Activated gamma-delta T cell treated with anti-CD3 and anti-CD28 coated beads, Interleukin-2, amount 50 U/mL, for 16 hours (primary cell): Measurements from ENCODE around the gene FXYD4.
"Not testable (repeated sequence)": the region's sequence is repeated elsewhere in the genome, so short reads cannot be mapped to it uniquely, and the experiment has no call there.

ENCODE experiments used
- DNase-seq: peaks from one replicate; pipeline ENCODE4 v3.0.0-alpha.2; 2020; ENCODE audit warnings: low read depth

The FXYD4 gene

DNA sequence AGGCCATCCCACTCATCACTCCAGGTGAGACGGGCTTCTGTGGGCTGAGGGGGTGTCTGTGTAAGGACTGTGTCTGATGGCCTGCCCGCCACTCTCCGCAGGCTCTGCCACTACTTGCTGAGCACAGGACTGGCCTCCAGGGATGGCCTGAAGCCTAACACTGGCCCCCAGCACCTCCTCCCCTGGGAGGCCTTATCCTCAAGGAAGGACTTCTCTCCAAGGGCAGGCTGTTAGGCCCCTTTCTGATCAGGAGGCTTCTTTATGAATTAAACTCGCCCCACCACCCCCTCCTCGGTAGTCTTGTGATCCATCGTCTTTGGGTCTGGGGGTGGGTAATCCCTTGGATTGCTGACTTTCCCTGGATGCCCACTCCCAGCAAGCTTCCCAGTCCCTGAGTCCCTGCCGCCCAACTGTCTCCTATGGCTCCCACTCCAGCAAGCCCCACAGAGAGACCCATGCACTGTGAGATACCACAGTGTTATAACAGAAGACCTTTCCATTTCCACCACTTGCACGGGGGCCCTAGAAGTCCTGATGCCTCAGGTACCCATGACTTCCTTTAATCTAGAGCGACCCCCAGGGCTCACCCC is 4.7 kb downstream of the FXYD4 start:
- no peak for DNase-seq

GRCh38 chr10:43376828-43377423 is 5.5 kb downstream of the FXYD4 start:
- DNase-seq: no peak

DNA sequence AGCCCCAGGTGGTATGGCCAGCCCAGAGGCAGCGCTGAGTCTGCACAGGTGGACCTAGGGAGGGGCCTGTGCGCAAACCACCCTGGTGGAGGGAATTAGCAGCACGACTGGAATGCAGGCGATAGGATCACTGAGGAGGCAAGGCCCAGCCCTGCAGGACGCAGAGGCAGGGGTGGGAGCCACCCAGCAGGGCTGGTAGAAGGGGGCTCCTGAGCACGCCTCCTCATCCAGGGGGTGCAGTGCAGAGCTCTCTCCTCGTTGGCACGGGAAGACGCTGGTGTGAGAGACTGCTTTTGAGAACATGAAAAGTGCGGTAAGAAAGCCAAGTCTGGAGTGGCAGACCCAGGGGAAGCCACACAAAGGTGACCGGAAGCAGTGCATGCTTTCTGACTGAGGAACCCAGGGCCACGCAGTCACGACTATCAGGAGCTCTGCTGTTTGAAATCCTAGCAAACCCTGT is 6.0 kb downstream of the FXYD4 start:
- DNase-seq: no peak

GRCh38 chr10:43380610-43381222 is 9.3 kb downstream of the FXYD4 start:
- DNase-seq: no peak

- no peak for DNase-seq
These were observed 12.0 kb downstream of the FXYD4 start for GRCh38 chr10:43383204-43383971.

- no peak for DNase-seq
These were observed 13.1 kb downstream of the FXYD4 start for GRCh38 chr10:43384252-43385221.

DNA sequence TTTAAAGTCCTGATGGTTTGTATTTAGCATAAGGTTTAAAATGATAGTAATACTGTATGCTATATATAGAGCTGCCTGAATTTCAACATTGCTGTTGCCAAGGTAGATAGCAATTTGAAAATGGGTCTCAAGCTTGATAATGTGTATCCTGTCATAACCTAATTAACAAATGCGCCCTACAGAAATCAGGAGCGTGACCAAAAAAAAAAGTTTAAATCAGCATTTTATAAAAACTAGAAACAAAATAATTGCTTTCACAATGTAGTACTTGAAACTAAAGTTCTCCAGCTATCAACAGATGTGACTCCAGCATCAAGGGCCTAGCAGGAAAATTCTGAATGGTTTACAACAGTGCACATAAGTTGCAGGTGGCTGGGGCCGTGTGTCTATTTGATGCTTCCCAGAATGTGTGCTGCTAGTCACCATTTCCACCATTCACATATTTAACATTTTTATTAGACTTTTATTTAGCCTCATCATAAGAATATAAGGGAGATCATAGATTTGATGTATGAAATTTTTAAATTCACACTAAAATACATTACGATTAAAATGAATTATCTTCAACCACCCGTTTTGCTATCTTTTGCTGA is 14.1 kb downstream of the FXYD4 start:
- DNase-seq: no peak

GRCh38 chr10:43386549-43386948 is 15.1 kb downstream of the FXYD4 start:
- DNase-seq: no peak

DNA sequence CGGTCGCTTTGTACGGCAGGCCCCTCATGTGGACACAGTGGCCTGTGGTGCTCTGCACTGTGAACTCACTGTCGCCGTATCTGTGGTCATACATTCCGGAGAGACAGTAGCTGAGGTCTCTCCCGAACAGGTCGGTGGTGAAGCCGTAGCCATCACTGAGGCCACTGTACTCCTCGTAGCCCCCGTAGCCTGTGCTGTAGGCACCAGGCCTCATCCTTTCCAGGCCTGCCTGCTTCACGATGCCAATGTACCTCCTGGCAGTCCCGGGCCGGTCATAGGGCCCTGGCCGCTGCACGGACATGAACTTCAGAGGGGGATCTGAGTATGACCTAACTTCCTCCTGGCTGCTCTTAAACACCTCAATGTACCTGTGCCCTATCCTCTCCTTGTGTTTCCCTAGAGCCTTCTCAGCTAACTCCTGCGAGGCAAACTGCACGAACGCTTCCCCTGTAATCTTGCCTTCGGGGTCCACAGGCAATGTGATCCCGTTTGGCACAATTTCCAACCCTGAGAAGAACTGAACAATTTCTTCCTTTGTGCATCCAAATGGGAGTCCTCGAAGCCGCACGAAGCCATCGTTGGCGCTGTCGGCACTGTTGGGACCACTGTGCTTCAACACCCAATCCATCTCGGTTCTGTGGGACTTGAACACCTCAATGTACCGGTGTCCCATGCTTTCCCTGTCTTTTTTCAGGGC is 15.7 kb downstream of the FXYD4 start:
- DNase-seq: no peak

DNA sequence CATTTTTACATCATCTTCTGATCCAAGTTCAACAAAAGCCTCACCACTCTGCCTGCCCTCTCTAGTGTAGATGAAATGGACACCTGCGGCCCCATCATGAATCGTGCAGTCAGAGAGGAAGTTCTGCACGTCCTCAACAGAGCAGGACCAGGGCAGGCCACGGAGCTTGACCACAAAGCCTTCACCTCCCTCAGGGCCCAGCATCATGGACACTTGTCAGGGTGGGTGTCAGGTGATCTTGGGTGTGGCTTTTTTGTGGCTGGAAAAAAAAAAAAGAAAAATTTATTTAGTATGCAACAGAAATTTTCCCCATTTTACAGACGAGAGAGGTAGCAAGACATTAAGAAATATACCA is 16.2 kb downstream of the FXYD4 start:
- no peak for DNase-seq

DNA sequence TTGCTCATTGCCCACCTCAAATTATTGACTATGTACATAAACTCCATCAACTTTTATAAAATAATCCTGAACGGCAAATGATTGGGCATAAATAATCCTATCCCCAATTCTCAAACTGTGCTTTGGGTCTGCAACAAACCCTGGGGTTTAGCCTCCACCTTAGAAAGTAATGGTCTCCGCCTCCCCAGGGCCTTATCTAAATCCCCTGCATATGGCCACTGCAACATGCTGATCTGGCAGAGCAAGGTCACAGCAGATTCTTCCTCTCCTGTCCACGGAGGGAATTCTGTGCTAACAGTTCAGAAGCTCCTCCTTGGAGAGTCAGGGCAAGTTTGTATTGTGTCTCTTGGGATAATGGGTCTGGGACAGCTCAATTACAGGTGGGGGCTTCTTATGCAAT is 18.4 kb downstream of the FXYD4 start:
- no peak for DNase-seq

- DNase-seq: no peak
These were observed 18.9 kb downstream of the FXYD4 start for GRCh38 chr10:43390333-43390732.

DNA sequence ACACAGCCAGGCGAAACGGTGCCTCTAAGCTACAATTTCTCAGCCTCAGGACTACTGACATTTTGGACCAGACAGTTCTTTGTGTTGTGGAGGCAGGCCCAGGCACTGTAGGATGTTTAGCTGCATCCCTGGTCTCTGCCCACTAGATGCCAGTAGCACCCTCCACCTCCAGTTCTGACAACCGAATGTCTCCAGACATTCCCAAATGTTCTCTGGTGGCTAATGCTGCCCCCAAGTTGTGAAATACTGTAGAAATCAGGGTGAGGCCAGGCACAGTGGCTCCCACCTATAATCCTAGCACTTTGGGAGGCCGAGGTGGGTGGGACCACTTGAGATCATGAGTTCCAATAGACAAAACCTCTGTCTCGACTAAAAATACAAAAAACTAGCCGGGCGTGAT is 19.3 kb downstream of the FXYD4 start:
- no peak for DNase-seq

DNA sequence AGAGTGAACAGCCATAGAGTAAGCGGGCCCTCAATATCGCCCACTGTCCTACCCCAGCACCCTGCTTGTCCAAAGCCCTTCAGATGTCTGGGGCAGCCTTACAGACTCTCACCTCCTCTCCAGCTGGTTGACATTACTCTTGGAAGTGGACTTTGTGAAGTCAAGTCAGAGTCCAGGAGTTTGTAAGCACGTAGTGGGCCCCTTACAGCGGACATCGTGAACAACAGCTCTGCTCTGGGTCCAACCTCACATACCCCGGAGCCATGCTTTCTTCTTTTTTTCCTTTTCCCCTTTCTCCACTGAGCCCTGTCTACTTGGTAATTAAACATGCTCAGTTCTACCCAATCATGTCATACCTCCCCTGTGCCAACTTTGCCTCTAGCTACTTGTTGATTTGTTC is 20.1 kb downstream of the FXYD4 start:
- no peak for DNase-seq

- DNase-seq: no peak
These were observed 21.3 kb downstream of the FXYD4 start for GRCh38 chr10:43392748-43393147.

- not testable (repeated sequence) for DNase-seq
These were observed 21.8 kb downstream of the FXYD4 start for GRCh38 chr10:43393186-43393585.

DNA sequence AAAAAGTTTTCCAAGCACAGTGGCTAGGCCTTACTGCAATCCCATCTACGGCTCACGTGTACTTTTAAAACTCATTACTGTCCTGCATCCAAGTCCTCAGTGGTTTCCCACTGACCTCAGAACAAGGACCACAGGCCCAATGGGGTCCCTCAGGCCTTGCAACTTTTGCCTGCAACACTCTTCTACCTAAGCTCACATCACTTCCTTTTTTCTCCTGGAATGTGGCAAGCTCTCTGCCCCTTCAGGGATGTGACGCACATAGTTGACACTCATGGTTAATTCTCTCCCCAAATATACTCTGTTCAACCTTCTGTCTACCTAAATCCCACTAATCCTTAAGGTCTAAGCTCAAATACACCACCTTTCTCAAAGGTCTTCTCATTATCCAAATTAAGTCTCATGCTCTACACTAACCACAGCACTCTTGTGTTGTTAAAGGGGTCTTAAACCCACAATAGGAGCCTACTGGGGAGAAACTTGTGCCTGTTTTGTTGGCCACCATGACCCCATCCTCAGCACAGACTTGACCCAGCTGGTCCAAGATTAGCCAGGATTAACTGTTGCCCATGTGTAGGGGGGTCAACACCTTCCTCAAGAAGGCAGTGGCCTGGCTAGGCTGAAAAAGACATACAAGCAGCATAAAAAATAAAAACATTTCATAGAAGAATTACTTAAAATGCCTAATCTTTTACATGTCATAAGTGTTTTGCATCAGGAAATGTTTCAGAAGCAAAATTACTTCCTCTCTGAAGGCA is 22.3 kb downstream of the FXYD4 start:
- DNase-seq: no peak

- no peak for DNase-seq
These were observed 23.4 kb downstream of the FXYD4 start for GRCh38 chr10:43394868-43395267.

- no peak for DNase-seq
These were observed 24.2 kb downstream of the FXYD4 start for GRCh38 chr10:43395571-43396060.
